NCI-H510A treated with DMSO at 0.1 percent for 48 hours (cell line): ENCODE results near the gene TAX1BP1.

Experiments used
- DNase-seq: peaks from one replicate; lab custom pipeline; 2025; lab: John Stamatoyannopoulos, UW

TAX1BP1 gene

DNA sequence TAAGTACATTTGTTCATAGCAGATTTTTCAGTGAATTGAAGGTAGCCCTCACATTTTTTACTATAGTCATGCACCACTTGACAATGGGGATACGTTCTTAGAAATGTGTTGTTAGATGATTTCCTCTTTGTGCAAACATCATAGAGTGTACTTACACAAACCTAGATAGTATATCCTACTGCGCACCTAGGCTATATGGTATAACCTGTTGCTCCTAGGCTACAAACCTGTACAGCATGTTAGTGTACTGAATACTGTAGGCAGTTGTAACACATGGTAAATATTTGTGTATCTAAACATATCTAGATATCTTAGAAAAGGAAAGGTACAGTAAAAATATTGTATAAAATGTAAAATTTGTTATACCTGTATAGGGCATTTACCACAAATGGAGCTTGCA lies 41.2 kb downstream of the TAX1BP1 start:
- no peak for DNase-seq

DNA sequence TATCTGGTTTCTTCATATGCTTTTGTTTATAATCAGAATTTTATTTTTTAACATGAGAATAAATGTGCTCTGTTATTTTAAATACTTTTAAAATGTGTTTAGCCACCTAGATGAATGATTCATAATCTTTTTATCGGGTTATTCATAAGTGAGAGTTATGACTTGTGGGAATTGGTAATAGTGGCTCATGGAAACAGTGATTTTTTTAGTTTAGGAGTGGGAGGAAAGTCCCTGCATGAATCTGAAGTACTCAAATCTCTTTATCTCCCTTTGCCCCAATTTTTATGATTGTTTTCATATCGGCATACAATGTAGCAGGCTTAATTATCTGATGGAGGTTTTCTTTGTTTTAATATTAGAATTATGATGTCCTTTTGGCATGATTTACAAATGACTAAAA lies 42.9 kb downstream of the TAX1BP1 start:
- no peak for DNase-seq

DNA sequence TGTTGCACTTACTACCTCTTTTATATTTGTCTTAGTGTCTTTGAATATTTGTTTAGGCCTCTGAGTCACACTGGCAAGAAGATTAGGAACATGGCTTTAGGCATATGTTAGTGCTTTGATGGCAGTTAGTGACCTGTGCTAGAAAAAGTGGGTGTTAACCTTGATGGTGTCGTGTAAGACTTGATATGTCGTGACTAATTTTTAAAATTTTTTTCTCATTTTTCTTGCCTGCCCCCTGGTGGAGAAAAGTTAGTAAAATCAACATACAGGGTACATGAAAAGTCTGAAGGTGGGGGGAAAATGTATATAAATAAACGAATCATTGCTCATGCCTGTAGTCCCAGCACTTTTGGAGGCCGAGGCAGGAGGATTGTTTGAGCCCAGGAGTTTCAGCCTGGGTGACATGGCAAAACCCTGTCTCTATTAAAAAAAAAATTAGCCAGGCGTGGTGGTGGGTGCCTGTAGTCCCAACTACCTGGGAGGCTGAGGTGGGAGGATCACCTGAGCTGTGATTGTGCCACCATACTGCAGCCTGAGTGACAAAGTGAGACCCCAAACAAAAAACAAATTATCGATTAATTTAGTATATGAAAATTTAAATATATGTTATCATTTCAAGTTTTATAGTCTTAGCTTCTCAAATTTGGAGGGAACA lies 44.6 kb downstream of the TAX1BP1 start:
- peak; percentile 8 for DNase-seq

GRCh38 chr7:27788437-27788836 lies 48.5 kb downstream of the TAX1BP1 start:
- no peak for DNase-seq

DNA sequence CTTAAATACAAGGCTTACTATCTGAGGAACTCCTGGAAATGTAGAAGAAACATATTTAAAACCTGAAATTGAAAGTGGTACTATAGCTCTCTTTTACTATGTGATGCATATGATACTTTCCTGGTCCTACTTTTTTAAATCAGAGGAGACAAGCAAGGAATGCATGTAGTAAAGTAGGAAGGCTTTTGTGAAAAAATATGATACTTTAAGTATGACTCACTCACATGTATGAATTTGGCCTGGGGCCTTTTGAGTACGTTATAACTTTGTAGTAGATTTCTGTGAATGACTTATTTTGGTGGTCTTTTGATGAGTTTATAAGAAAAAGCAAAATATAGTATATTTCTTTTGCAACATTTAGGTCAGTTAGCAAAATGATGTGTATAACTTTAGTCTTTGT lies 53.8 kb downstream of the TAX1BP1 start:
- no peak for DNase-seq

GRCh38 chr7:27795977-27796376 lies 56.0 kb downstream of the TAX1BP1 start:
- DNase-seq: no peak

GRCh38 chr7:27799212-27799611 lies 59.2 kb downstream of the TAX1BP1 start:
- no peak for DNase-seq

DNA sequence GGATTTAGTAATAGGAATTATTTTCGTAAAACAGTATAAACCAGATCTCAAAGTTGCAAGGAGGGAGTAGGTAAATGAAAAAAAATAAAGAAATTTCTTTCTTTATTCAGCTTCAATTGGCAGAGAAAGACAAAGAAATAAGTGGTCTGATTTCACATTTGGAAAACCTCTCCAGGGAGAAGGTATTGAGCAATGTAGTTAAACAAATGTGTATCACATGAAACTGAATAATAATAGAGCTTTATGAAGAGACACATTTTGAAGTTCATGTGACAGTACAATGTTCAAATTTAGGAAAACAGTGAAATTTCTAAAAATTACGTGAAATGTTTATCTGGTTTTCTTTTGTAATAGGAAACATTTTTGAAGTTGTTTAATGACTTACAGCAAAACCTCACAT lies 63.0 kb downstream of the TAX1BP1 start:
- DNase-seq: no peak

DNA sequence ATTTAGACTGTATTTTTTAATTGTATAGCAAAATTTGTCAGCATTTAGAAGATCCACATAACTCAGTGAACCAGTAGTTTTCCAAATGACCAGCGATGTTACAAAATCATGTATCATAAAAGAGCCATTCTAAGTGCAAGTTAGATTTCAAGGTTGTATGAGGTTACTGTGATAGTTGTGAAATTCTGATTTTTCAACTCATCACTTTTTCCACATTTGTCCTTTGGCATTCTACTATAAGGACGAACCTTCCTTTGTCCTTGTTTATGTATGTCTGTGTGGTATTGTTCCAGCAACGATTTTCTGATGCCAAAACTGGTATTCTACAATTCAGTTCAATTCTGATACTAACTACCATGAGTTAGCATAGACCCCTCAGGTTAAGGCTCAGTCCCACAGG lies 64.2 kb downstream of the TAX1BP1 start:
- DNase-seq: no peak

- no peak for DNase-seq
Observed at GRCh38 chr7:27808626-27809025, 68.7 kb downstream of the TAX1BP1 start.

DNA sequence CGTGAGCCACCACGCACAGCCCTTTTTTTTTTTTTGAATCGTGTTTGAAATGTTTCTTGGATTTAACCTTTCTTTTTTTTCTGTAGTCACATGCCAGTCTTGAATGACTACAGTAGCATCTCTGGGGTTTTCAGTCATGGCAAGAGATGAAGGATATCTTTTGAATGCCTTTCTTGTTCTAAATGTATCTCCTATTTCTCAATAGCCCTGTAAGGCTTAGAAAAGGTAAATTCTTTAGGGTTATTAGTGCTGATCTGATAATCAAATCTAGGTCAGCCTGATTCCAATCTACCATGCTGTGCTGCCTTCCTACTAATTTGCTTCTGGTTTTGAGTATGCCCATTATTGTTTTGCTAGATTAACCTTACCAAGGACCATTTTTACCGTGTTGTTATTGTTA lies 70.2 kb downstream of the TAX1BP1 start:
- no peak for DNase-seq

- no peak for DNase-seq
Observed at GRCh38 chr7:27812706-27813105, 72.7 kb downstream of the TAX1BP1 start.

- DNase-seq: no peak
Observed at GRCh38 chr7:27822245-27822644, 82.3 kb downstream of the TAX1BP1 start.

DNA sequence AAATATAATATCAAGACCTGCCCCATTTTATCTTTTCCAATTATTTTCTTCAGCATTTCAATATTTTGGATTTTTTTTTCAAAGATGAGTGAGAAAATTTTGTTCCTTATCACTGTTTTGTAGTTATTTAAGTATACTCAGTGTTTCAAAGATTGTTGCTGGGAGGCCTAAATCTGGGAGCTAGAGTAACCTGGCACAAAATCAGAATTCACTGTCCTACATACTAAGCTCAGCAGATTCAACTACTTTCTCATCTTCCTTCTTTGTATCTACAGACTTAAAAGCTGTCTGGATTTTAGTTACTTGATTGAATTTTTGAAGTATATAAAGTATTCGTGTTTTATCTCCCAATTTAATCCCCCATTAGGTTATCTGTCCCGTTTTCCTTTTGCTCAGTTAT lies 85.9 kb downstream of the TAX1BP1 start:
- DNase-seq: no peak

- no peak for DNase-seq
Observed at GRCh38 chr7:27826357-27826756, 86.4 kb downstream of the TAX1BP1 start.

GRCh38 chr7:27834179-27834921 lies 94.4 kb downstream of the TAX1BP1 start:
- DNase-seq: no peak

GRCh38 chr7:27835376-27835775 lies 95.4 kb downstream of the TAX1BP1 start:
- no peak for DNase-seq

- no peak for DNase-seq
Observed at GRCh38 chr7:27836536-27836935, 96.6 kb downstream of the TAX1BP1 start.

DNA sequence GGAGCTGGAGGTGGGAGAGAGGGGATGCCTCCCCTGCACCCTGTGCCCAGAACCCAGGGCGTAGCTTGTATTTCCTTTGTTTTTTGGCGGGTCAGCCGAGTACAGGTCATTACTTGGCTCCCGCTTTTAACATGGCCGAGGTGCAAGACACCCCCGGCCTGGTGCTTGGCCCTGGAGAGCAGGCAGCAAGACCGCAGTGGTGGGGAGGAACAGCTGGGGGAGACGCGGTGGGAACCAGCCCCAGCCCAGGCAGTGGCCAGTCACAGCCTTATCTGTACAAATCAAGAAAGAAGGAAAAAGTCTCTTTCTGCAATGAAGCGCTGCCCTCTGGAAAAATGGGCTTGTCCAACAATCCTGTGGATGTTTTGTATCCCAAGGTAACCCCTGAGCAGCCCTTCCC lies 99.1 kb downstream of the TAX1BP1 start:
- no peak for DNase-seq

- no peak for DNase-seq
Observed at GRCh38 chr7:27840313-27840712, 100.4 kb downstream of the TAX1BP1 start.

DNA sequence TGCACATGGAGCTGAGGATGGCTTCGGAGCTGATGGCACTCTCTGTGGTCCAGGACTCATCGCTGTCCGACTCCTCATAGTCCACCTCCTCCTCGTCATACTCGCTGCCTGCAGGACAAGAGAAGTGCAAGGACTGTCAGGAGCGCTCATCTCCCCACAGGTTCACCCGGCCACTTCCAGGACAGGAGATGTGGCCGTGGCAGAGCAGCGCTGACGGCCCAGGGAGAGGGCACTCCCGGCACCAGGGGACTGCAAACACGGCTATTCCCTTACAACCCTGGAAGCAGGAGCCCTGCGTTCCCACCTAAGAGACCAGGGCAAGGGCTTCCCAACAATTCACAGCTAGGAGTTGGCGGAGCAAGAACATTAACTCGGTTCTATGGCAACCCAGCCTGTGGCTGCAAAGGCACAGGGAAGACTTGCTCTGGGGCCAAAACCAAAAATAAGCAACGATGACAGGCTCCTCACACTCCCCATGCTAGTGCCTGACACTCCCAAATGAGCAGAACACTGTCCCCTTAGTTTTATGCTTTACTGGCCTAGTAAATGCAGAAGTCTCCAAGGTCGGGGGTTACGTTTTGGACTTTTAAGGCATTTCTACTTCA lies 100.9 kb downstream of the TAX1BP1 start:
- DNase-seq: no peak

DNA sequence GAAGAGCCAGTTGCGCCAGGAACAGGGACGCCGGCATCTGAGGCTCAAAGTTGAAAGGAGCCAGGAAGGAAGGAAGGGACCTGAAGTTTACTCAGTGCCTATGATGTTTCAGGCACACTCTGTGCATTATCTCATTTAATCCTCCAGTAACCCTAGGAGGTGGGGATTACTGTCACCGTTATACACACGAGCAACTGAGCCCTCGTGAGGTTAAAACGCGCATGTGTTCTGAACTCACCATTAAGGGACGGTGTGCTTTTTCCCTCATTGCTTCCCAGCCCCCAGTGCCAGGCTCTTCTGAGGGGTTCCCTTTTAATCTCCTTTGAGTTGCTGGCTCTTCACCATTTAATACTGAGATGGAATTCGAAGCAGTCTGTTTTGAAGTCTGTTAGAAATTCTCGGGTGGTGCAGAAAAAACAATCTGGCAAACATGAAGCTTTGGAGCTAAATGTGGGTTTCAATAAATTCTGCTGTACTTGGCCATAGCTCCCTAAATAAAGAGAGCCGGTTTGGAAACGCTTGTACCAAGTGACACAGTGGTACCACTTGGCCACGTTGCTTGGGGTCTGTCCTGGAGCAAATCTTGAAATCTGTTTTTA lies 102.2 kb downstream of the TAX1BP1 start:
- DNase-seq: no peak

- DNase-seq: no peak
Observed at GRCh38 chr7:27842851-27843250, 102.9 kb downstream of the TAX1BP1 start.
